GM12878 (cell line): ENCODE data around the gene PAK2. TPM values are rescaled to one million over a fixed set of nuclear protein-coding genes. Genes with fewer than 3 reads are reported as not detected.

Experiments
- ATF2 ChIP-seq: IDR thresholded peaks from 2 replicates; pipeline ENCODE4 v1.6.1; 2012; ENCODE audit warnings: low read length, inconsistent platforms
- BCL11A ChIP-seq: IDR thresholded peaks from 2 replicates; pipeline ENCODE4 v1.6.1; 2011; ENCODE audit warnings: low read depth, low read length
- CHD2 ChIP-seq: IDR thresholded peaks from 2 replicates; pipeline ENCODE4 v1.6.1; 2011; ENCODE audit warnings: low read depth, low read length, improper control_type of control experiment, borderline replicate concordance
- CHD4 ChIP-seq: fragments of 200-600 bp; sonication (generic); IDR thresholded peaks from 2 replicates; pipeline ENCODE4 v1.6.1; 2016; ENCODE audit warnings: mild to moderate bottlenecking
- CREB1 ChIP-seq: IDR thresholded peaks from 2 replicates; pipeline ENCODE4 v1.6.1; 2012; ENCODE audit warnings: low read depth, mild to moderate bottlenecking, inconsistent platforms
- GATAD2B ChIP-seq: fragments of 450-650 bp; conservative IDR thresholded peaks from 2 replicates; pipeline ENCODE4 v1.6.1; 2017; ENCODE audit warnings: low read depth, mild to moderate bottlenecking, moderate library complexity
- JUND ChIP-seq: IDR thresholded peaks from 2 replicates; pipeline ENCODE4 v1.6.1; 2012; ENCODE audit warnings: low read depth, mild to moderate bottlenecking, low read length, improper control_type of control experiment, moderate library complexity
- NBN ChIP-seq: fragments of 450-650 bp; IDR thresholded peaks from 2 replicates; pipeline ENCODE4 v1.6.1; 2016
- NR2C2 ChIP-seq: IDR thresholded peaks from 2 replicates; pipeline ENCODE4 v1.6.1; 2011; ENCODE audit warnings: borderline replicate concordance, low read depth; ENCODE audit not compliant: control insufficient read depth, insufficient read length
- NR2F1 ChIP-seq: fragments of 450-650 bp; conservative IDR thresholded peaks from 2 replicates; pipeline ENCODE4 v1.6.1; 2017; ENCODE audit warnings: mild to moderate bottlenecking
- PAX8 ChIP-seq: fragments of 450-650 bp; IDR thresholded peaks from 2 replicates; pipeline ENCODE4 v1.6.1; 2017; ENCODE audit warnings: mild to moderate bottlenecking, moderate library complexity
- RELA ChIP-seq: fragments of 450-650 bp; IDR thresholded peaks from 2 replicates; pipeline ENCODE4 v1.8.0; 2014; ENCODE audit warnings: borderline replicate concordance; ENCODE audit not compliant: partially characterized antibody
- SIN3A ChIP-seq: IDR thresholded peaks from 2 replicates; pipeline ENCODE4 v1.6.1; 2012; ENCODE audit warnings: low read depth, low read length, improper control_type of control experiment
- SMAD5 ChIP-seq: IDR thresholded peaks from 2 replicates; pipeline ENCODE4 v1.6.1; 2016; ENCODE audit warnings: antibody characterized with exemption, low read depth
- SMARCA5 ChIP-seq: fragments of 450-650 bp; IDR thresholded peaks from 2 replicates; pipeline ENCODE4 v1.6.1; 2017; ENCODE audit warnings: mild to moderate bottlenecking
- SP1 ChIP-seq: IDR thresholded peaks from one replicate; pipeline ENCODE4 v1.6.1; 2011; ENCODE audit warnings: low read depth, low read length
- SREBF2 ChIP-seq: IDR thresholded peaks from 2 replicates; pipeline ENCODE4 v1.6.1; 2012; ENCODE audit warnings: mild to moderate bottlenecking, low read length
- SUPT20H ChIP-seq: IDR thresholded peaks from 2 replicates; pipeline ENCODE4 v1.6.1; 2011; ENCODE audit warnings: low read depth, mild to moderate bottlenecking, low read length, moderate library complexity, borderline replicate concordance; ENCODE audit not compliant: control insufficient read depth
- TAF1 ChIP-seq: IDR thresholded peaks from 2 replicates; pipeline ENCODE4 v1.6.1; 2011; ENCODE audit warnings: mild to moderate bottlenecking, low read depth, low read length, borderline replicate concordance
- TARDBP ChIP-seq: IDR thresholded peaks from 2 replicates; pipeline ENCODE4 v1.6.1; 2016; ENCODE audit warnings: borderline replicate concordance
- TCF12 ChIP-seq: IDR thresholded peaks from 2 replicates; pipeline ENCODE4 v1.6.1; 2011; ENCODE audit warnings: low read depth, mild to moderate bottlenecking, low read length
- ZNF622 ChIP-seq: fragments of 450-650 bp; IDR thresholded peaks from 2 replicates; pipeline ENCODE4 v1.6.1; 2017; ENCODE audit warnings: mild to moderate bottlenecking, inconsistent platforms
- ZSCAN29 ChIP-seq: fragments of 450-650 bp; IDR thresholded peaks from 2 replicates; pipeline ENCODE4 v1.6.1; 2017; ENCODE audit warnings: mild to moderate bottlenecking, moderate library complexity
- polyA plus RNA-seq, 11 experiments: library from polyadenylated mRNA; depleted of rRNA in 4 of 11; unstranded in 6 of 11; stranded (reverse) in 5 of 11; fragments of >200 nt; fragmentation: Nextera tagmentation in 4 of 11; fragmentation: Illumina TruSeq in 1 of 11; extraction: Ambion mirVana in 4 of 11; extraction: Trizol in 1 of 11; gene quantifications; 1 replicate in 1 of 11; 2 replicates in 10 of 11; pipeline versions ENCODE4 v1.2.1 to v1.2.3, GENCODE V29; 2011 to 2016; ENCODE audit warnings: inconsistent platforms in 2 of 11, missing spikeins in 2 of 11, low read depth in 1 of 11
- total RNA-seq, 4 experiments: library from RNA; depleted of rRNA in 3 of 4; stranded (reverse); fragments of >200 nt in 3 of 4; fragmentation: Illumina TruSeq in 1 of 4; extraction: Trizol in 1 of 4; gene quantifications; 2 replicates each; pipeline versions ENCODE4 v1.2.1 to v1.2.3, GENCODE V29; 2013 to 2021
- TF ChIP-seq, protein P1 (sequence below): IDR thresholded peaks from 2 replicates; pipeline ENCODE4 v1.6.1; 2012; ENCODE audit warnings: improper control_type of control experiment, low read depth, low read length; ENCODE audit not compliant: insufficient replicate concordance
- TF ChIP-seq, protein P2 (sequence below): fragments of 450-650 bp; IDR thresholded peaks from 2 replicates; pipeline ENCODE4 v1.6.1; 2016; ENCODE audit warnings: mild to moderate bottlenecking

Gene PAK2
- total and polyA plus RNA-seq, 10 of the 15 experiments (the other 5 are each of a cell fraction or from before 2014, with no cell fraction given): 9.0 to 59.1 (median 27.0) TPM

DNA sequence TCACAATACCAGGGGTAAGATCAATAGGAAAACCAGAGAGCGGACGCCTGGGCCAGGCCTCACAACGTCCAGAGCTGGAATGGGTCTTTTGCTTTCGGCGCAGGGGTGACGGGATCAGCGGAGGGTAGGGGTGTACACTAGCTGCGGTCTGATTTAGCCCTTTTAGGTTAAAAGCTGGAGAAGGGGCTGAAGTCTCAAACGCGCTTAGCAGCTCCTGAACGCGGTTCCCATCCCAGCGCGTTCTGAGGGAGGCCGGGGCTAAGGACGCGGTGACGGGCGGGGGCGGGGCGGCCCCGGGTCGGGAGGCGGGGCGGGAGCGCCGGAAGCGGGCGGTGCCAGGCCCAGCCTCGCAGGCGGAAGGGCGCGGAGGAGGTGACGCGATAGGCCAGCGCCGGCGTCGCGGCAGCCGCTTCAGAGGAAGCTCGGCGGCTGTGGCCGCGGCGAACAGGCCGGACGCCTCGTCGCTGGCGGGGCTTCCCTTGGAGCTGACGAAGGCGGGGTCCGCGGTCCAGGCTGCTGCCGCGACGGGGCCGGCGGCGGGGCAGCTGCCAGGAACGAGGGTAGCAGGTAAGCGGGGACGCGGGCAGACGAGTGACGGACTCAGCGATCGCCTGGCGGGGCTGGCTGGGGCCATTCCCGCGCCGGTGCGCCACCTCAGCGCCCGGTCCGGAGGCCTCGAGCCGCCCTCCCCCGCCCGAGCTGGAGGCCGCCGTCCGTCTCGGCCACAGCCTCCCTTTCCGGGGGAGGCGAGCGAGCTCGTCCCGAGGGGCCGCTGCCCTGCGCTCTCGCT, 128.0 kb downstream of the PAK2 start, which contains the start of gene SENP5 (continued):
- peak; percentile 40 for TF ChIP-seq SP1
- peak; percentile 85 for TF ChIP-seq GATAD2B
- TF ChIP-seq, protein P1, sequence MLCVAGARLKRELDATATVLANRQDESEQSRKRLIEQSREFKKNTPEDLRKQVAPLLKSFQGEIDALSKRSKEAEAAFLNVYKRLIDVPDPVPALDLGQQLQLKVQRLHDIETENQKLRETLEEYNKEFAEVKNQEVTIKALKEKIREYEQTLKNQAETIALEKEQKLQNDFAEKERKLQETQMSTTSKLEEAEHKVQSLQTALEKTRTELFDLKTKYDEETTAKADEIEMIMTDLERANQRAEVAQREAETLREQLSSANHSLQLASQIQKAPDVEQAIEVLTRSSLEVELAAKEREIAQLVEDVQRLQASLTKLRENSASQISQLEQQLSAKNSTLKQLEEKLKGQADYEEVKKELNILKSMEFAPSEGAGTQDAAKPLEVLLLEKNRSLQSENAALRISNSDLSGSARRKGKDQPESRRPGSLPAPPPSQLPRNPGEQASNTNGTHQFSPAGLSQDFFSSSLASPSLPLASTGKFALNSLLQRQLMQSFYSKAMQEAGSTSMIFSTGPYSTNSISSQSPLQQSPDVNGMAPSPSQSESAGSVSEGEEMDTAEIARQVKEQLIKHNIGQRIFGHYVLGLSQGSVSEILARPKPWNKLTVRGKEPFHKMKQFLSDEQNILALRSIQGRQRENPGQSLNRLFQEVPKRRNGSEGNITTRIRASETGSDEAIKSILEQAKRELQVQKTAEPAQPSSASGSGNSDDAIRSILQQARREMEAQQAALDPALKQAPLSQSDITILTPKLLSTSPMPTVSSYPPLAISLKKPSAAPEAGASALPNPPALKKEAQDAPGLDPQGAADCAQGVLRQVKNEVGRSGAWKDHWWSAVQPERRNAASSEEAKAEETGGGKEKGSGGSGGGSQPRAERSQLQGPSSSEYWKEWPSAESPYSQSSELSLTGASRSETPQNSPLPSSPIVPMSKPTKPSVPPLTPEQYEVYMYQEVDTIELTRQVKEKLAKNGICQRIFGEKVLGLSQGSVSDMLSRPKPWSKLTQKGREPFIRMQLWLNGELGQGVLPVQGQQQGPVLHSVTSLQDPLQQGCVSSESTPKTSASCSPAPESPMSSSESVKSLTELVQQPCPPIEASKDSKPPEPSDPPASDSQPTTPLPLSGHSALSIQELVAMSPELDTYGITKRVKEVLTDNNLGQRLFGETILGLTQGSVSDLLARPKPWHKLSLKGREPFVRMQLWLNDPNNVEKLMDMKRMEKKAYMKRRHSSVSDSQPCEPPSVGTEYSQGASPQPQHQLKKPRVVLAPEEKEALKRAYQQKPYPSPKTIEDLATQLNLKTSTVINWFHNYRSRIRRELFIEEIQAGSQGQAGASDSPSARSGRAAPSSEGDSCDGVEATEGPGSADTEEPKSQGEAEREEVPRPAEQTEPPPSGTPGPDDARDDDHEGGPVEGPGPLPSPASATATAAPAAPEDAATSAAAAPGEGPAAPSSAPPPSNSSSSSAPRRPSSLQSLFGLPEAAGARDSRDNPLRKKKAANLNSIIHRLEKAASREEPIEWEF: no peak
- TF ChIP-seq CHD4: no peak
- peak; percentile 70; the same call in 1 of the 2 replicates for TF ChIP-seq SMAD5
- TF ChIP-seq TARDBP: no peak
- TF ChIP-seq NBN: peak; percentile 44; the same call in 1 of the 2 replicates
- TF ChIP-seq RELA: peak; percentile 35
- TF ChIP-seq SMARCA5: 0 out of 2 replicates have a peak, but pooled peaks have one; percentile 54
- TF ChIP-seq ZSCAN29: 0 out of 2 replicates have a peak, but pooled peaks have one; percentile 13
- TF ChIP-seq SREBF2: no peak
- no peak for TF ChIP-seq SUPT20H
- 0 out of 2 replicates have a peak, but pooled peaks have one; percentile 38 for TF ChIP-seq NR2F1
- TF ChIP-seq BCL11A: no peak
- no peak for TF ChIP-seq ATF2
- TF ChIP-seq ZNF622: no peak
- no peak for TF ChIP-seq NR2C2
- TF ChIP-seq SIN3A: peak; percentile 71
- TF ChIP-seq TAF1: peak; percentile 76; the same call in 1 of the 2 replicates
- TF ChIP-seq, protein P2, sequence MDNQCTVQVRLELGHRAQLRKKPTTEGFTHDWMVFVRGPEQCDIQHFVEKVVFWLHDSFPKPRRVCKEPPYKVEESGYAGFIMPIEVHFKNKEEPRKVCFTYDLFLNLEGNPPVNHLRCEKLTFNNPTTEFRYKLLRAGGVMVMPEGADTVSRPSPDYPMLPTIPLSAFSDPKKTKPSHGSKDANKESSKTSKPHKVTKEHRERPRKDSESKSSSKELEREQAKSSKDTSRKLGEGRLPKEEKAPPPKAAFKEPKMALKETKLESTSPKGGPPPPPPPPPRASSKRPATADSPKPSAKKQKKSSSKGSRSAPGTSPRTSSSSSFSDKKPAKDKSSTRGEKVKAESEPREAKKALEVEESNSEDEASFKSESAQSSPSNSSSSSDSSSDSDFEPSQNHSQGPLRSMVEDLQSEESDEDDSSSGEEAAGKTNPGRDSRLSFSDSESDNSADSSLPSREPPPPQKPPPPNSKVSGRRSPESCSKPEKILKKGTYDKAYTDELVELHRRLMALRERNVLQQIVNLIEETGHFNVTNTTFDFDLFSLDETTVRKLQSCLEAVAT: peak; percentile 99
- TF ChIP-seq TCF12: peak; percentile 58; the same call in 1 of the 2 replicates
- no peak for TF ChIP-seq PAX8
- TF ChIP-seq JUND: 0 out of 2 replicates have a peak, but pooled peaks have one; percentile 23
- no peak; the same call in 1 of the 2 replicates for TF ChIP-seq CHD2
- TF ChIP-seq CREB1: peak; percentile 98
